PC-3 (cell line): ENCODE results near the gene ZFP37. TPM values are rescaled to one million over a fixed set of nuclear protein-coding genes. Genes with fewer than 3 reads are reported as not detected.
"Not testable (repeated sequence)": the region's sequence is repeated elsewhere in the genome, so short reads cannot be mapped to it uniquely, and the experiment has no call there.

Source experiments
- ATAC-seq: fragments of 200-7000 bp; cut with Tn5 transposase; 2 replicates; pipeline ENCODE4 v1.9.1; 2020; ENCODE audit warnings: mild to moderate bottlenecking, moderate library complexity
- BruUV-seq: library from RNA; stranded (reverse); fragments of 400-500 nt; replicated peaks from 2 replicates; lab custom pipeline; 2021; lab: Mats Ljungman, UMichigan
- CTCF ChIA-PET: fragments of 300-600 bp; sonication (Branson Sonifier 250); formaldehyde crosslinking; loops from one replicate; lab custom pipeline; 2022; ENCODE audit warnings: antibody characterized with exemption; lab: Charles Lee
- POLR2A ChIA-PET: fragments of 300-600 bp; sonication (Branson Sonifier 250); formaldehyde crosslinking; loops from one replicate; lab custom pipeline; 2022; ENCODE audit warnings: antibody characterized with exemption; ENCODE audit not compliant: unreplicated experiment; lab: Charles Lee
- DNase-seq: peaks from one replicate; pipeline ENCODE4 v3.0.0-alpha.2; 2015
- H2AFZ ChIP-seq: fragments of 300-600 bp; sonication (generic); 2 replicates; pipeline ENCODE4 v1.6.0; 2016; ENCODE audit warnings: antibody characterized with exemption, low read length
- H3F3A ChIP-seq: fragments of 300-600 bp; sonication (generic); one replicate; pipeline ENCODE4 v1.6.0; 2017; ENCODE audit warnings: antibody characterized with exemption, low read length, control low read depth, mild to moderate bottlenecking; ENCODE audit not compliant: unreplicated experiment
- H3K27ac ChIP-seq: fragments of 300-600 bp; sonication (generic); 2 replicates; pipeline ENCODE4 v1.5.1; 2016; ENCODE audit warnings: mild to moderate bottlenecking, low read length
- H3K27me3 ChIP-seq: fragments of 300-600 bp; sonication (generic); 2 replicates; pipeline ENCODE4 v1.6.1; 2016; ENCODE audit warnings: low read length, mixed read lengths
- H3K36me3 ChIP-seq: fragments of 300-600 bp; sonication (generic); 2 replicates; pipeline ENCODE4 v1.6.1; 2016; ENCODE audit warnings: low read depth, mixed run types, low read length, mixed read lengths
- H3K4me1 ChIP-seq: fragments of 300-600 bp; sonication (generic); 2 replicates; pipeline ENCODE4 v1.5.1; 2016; ENCODE audit warnings: low read length; ENCODE audit not compliant: insufficient read depth
- H3K4me2 ChIP-seq: fragments of 300-600 bp; sonication (generic); 2 replicates; pipeline ENCODE4 v1.6.0; 2016; ENCODE audit warnings: low read length
- H3K4me3 ChIP-seq: fragments of 300-600 bp; sonication (generic); 2 replicates; pipeline ENCODE4 v1.5.1; 2016; ENCODE audit warnings: mild to moderate bottlenecking, low read length, mixed read lengths
- H3K79me2 ChIP-seq: fragments of 300-600 bp; sonication (generic); 2 replicates; pipeline ENCODE4 v1.6.1; 2017; ENCODE audit warnings: low read length, mixed read lengths
- H3K9ac ChIP-seq: fragments of 300-600 bp; sonication (generic); 2 replicates; pipeline ENCODE4 v1.6.0; 2016; ENCODE audit warnings: mild to moderate bottlenecking, low read length
- H3K9me2 ChIP-seq: fragments of 300-600 bp; sonication (generic); replicated peaks from 2 replicates; pipeline ENCODE4 v1.6.1; 2016; ENCODE audit warnings: mixed run types, low read length, mixed read lengths
- H3K9me3 ChIP-seq: fragments of 300-600 bp; sonication (generic); 2 replicates; pipeline ENCODE4 v1.6.1; 2016; ENCODE audit warnings: low read length, mixed read lengths
- H4K20me1 ChIP-seq: fragments of 300-600 bp; sonication (generic); 2 replicates; pipeline ENCODE4 v1.6.1; 2016; ENCODE audit warnings: low read length, mixed read lengths
- intact Hi-C: fragments of 100-400 bp; cut with micrococcal nuclease; formaldehyde crosslinking; loops from 2 replicates; pipeline ENCODE4 v1.9.0; 2023
- total RNA-seq: library from RNA; depleted of rRNA; stranded (reverse); fragments of >200 nt; gene quantifications from 2 replicates; pipeline ENCODE4 v1.2.3, GENCODE V29; 2014

Gene ZFP37
- total RNA-seq, 1 experiment from 2014 or later = not detected

DNA sequence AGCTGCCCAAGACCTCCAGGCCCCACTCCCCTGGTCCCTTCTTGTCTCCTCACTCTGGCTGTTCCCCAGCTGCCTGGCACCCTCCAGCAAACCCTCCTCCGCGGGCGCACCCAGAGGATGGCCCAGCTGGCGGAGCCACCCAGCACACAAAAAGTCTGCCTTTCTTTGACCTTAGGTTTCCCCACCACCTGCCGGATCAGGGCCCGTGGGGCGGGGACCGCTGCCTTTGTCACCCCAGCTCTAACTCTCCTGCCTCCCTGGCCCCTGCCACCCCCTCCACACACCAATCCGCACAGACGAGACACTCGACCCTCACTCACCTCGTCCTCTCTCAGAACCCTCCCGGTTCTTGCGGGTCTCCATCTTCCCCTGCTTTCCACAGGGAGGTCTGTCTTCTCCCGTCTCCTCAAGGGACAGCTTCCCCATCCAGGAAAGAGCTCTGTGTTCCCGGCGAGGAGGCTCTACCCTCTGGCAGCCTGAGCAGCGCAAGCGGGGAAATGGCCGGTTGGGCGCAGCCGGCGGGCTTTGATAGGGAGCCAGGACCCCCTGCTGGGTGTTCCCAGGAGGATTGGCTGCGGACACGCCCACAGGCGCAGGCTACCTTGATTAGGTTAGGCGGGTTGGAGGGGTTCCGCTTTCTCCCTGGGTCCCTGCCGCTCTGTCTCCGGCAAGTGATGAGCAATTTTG lies 32.1 kb upstream of the ZFP37 start:
- H3K4me1 ChIP-seq, H3K79me2 ChIP-seq, intact Hi-C loops, POLR2A ChIA-PET, H3F3A ChIP-seq, H3K9me3 ChIP-seq, H3K9ac ChIP-seq, H3K4me2 ChIP-seq, H3K27ac ChIP-seq, H2AFZ ChIP-seq, DNase-seq, H3K9me2 ChIP-seq, ATAC-seq, CTCF ChIA-PET, H3K27me3 ChIP-seq, H3K4me3 ChIP-seq, H4K20me1 ChIP-seq, BruUV-seq, H3K36me3 ChIP-seq: not testable (repeated sequence)

DNA sequence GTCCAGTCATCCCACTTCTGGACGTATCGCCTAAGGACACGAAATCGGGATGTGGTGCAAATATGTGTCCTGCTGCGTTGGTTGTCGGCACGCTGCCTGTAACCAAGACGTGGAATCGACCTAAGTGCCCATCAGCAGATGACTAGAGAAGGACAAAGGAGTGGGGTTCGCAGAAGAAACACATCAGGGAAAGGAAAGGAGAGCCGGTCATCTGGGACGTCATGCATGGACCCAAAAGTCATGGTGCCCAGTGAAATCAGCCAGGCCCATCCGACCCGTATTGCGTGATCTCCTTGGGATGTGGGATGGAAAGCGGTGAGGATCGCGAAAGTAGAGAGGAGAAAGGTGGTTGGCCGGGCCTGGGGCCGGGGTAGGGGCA lies 6.4 kb upstream of the ZFP37 start:
- BruUV-seq = not testable (repeated sequence)

DNA sequence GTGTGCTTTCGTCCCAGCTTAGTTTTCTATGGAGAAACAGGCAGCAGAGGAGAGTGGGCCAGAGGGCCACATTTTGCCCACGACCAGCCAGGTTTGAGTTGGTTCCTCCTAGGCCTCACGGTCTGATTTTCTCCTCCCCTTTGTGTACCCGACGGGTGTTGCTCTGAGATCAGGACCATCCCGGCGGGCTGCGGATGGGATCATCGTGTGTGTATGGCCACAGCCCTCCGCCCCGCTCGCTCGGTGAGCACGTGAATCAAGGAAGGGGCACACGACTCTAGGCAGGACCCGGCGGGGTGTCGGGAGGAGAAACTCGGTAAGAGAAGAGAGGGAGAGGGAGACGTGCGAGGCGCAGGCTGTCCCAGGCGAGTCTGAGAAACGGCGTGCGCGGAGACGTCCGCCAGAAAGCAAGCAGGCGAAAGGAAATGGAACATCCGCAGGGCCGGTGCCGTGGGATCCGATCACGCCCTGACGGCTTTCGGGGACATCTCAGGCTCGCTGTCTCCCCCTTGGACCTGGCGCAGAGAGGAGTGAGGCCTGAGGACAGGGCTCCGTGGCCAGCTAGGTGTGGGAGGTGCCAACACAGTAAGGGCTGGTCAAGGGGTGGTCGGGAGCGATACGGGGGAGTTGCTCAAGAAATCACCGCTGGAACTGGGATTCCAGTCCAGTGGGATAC lies 5.9 kb upstream of the ZFP37 start:
- H3K4me3 ChIP-seq, CTCF ChIA-PET, H3K9me3 ChIP-seq, BruUV-seq, H3K9me2 ChIP-seq, H3K79me2 ChIP-seq, H3F3A ChIP-seq, H3K9ac ChIP-seq, POLR2A ChIA-PET, H3K36me3 ChIP-seq, ATAC-seq, H2AFZ ChIP-seq, H3K4me1 ChIP-seq, H3K4me2 ChIP-seq, H3K27me3 ChIP-seq, H4K20me1 ChIP-seq, DNase-seq, H3K27ac ChIP-seq, intact Hi-C loops: not testable (repeated sequence)

More for the DNA sequence above, 6.4 kb upstream of the ZFP37 start:
- H3K27me3 ChIP-seq, POLR2A ChIA-PET, H3F3A ChIP-seq, H3K9me2 ChIP-seq, H4K20me1 ChIP-seq, H2AFZ ChIP-seq, H3K4me3 ChIP-seq, intact Hi-C loops, H3K79me2 ChIP-seq, ATAC-seq, H3K9me3 ChIP-seq, DNase-seq, CTCF ChIA-PET, H3K27ac ChIP-seq, H3K36me3 ChIP-seq, H3K9ac ChIP-seq, H3K4me2 ChIP-seq, H3K4me1 ChIP-seq: not testable (repeated sequence)

DNA sequence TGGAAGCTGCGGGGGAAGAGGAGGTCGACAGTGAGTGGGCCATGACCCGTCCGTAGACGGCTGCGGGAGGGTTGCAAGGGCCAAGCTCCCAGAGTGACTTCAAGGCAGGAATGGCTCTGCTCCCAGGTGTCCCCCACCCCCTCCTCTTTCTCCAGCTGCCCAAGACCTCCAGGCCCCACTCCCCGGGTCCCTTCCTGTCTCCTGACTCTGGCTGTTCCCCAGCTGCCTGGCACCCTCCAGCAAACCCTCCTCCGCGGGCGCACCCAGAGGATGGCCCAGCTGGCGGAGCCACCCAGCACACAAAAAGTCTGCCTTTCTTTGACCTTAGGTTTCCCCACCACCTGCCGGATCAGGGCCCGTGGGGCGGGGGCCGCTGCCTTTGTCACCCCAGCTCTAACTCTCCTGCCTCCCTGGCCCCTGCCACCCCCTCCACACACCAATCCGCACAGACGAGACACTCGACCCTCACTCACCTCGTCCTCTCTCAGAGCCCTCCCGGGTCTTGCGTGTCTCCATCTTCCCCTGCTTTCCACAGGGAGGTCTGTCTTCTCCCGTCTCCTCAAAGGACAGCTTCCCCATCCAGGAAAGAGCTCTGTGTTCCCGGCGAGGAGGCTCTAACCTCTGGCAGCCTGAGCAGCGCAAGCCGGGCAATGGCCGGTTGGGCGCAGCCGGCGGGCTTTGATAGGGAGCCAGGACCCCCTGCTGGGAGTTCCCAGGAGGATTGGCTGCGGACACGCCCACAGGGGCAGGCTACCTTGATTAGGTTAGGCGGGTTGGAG lies 4.7 kb upstream of the ZFP37 start:
- H2AFZ ChIP-seq, H3K9me3 ChIP-seq, H3K36me3 ChIP-seq, H3K9me2 ChIP-seq, H3K4me2 ChIP-seq, H3K4me1 ChIP-seq, H3K4me3 ChIP-seq, CTCF ChIA-PET, H3F3A ChIP-seq, H3K9ac ChIP-seq, H4K20me1 ChIP-seq, ATAC-seq, BruUV-seq, H3K27ac ChIP-seq, DNase-seq, H3K27me3 ChIP-seq, intact Hi-C loops, H3K79me2 ChIP-seq: not testable (repeated sequence)
- POLR2A ChIA-PET = interaction anchor here (0.6 kb wide), 1 partner anchor 660 kb away, joined by 3 read pairs; no protein-coding TSS in a partner anchor

DNA sequence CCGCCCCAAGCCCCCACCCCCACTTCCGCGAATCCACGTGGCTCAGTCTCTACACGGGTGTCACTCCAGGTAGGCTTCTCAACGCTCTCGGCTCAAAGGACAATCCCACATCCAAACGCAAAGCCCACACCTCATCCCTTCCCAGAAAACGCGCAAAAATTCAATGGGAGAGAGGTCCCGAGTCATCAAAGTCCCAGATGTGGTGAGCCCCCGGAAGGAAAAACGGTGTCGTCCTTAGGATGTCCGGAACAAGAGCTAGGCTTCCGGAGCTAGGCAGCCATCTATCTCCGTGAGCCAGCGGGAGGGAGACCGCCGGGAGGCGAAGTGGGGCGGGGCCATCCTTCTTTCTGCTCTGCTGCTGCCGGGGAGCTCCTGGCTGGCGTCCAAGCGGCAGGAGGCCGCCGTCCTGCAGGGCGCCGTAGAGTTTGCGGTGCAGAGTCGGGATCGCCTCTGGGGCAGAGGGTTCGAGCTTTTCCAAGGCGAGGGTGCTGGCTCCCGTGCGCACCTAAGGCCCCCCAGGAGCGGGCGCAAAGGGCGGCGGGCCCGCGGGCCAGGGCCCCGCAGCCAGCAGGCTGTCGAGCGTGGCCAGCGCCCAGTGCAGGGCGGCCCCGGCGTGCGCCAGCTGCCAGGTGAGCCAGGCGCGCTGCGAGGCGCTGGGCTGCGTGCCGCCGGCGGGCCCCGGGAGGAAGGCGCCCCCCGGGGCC lies 3.2 kb upstream of the ZFP37 start:
- CTCF ChIA-PET, H4K20me1 ChIP-seq, H3K27me3 ChIP-seq, POLR2A ChIA-PET, H3K27ac ChIP-seq, H3K4me3 ChIP-seq, DNase-seq, H3K9me3 ChIP-seq, H3K4me1 ChIP-seq, H3F3A ChIP-seq, H3K36me3 ChIP-seq, H2AFZ ChIP-seq, ATAC-seq, H3K79me2 ChIP-seq, H3K9ac ChIP-seq, intact Hi-C loops, H3K4me2 ChIP-seq, BruUV-seq, H3K9me2 ChIP-seq: not testable (repeated sequence)
